ENCODE results near the gene TACC2. TPM values are rescaled to one million over a fixed set of nuclear protein-coding genes. Genes with fewer than 3 reads are reported as not detected.
A peak's percentile ranks its signal among the peaks of the same experiment; 100 is the strongest.

Gene TACC2
- total RNA-seq, 2 experiments from 2014 or later, result not detected

DNA sequence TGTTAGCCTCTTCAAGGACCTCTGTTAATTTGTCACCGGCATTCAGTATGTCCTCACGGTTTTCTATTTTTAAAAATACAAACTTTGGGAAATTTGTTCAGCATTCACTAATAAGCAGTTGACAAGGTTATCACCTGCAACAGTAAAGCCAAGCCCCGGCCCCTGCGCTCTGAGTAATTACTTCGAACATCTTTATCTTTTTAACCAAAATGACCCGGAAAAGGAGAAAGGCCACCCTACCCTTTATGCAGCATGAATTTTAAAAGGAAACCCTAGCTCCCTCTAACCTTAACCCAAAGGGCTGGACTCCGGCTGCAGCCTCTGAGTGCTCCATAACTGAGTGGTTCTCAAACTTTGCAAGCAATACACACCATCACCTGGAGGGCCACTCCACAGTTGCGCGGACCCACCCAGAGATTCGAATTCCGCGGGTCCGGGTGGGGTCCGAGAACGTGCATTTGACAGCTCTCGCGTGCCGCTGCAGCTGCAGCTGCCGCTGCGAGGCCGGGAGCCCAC is 14.9 kb upstream of the TACC2 start:
- no TSS peak for BruUV-seq (replicated peaks)
- Histone ChIP-seq H3K9me3 (ENCODE audit: low read length) (peaks cover 14% of the 10 kb centered on the region), H3K4me1 (ENCODE audit: insufficient read depth, low read length, poor library complexity, severe bottlenecking) (peaks cover 8% of the 10 kb centered on the region), H3K27ac (ENCODE audit: low read depth, low read length, poor library complexity, severe bottlenecking) (peak overlapping the region; percentile 83), H4K20me1 (ENCODE audit: insufficient read depth, low read length) (peaks cover 10% of the 10 kb centered on the region; the same call in 1 of the 2 replicates), H3K4me2 (ENCODE audit: low read length) (peak overlapping the region; percentile 80), H3K79me2 (ENCODE audit: insufficient read depth, low read depth, low read length) (peaks cover 21% of the 10 kb centered on the region), H2AFZ (ENCODE audit: low read length) (peak overlapping the region; percentile 90; the same call in 1 of the 2 replicates), H3K4me3 (ENCODE audit: low read depth, low read length, poor library complexity, severe bottlenecking) (peak overlapping the region; percentile 90), H3K9me2 (ENCODE audit: insufficient read depth, low read length) (no peaks in the 10 kb centered on the region), H3K36me3 (ENCODE audit: insufficient read depth, low read length) (peaks cover 35% of the 10 kb centered on the region)
- DNase-seq (ENCODE audit: low spot score), result no peak
- intact Hi-C loops (cut with micrococcal nuclease; ENCODE audit: unreplicated experiment), result loop anchor here (1.0 kb wide), 1 partner anchor 46 kb away; the partner anchor contains the start of gene ATE1
- TF ChIP-seq, protein P1, sequence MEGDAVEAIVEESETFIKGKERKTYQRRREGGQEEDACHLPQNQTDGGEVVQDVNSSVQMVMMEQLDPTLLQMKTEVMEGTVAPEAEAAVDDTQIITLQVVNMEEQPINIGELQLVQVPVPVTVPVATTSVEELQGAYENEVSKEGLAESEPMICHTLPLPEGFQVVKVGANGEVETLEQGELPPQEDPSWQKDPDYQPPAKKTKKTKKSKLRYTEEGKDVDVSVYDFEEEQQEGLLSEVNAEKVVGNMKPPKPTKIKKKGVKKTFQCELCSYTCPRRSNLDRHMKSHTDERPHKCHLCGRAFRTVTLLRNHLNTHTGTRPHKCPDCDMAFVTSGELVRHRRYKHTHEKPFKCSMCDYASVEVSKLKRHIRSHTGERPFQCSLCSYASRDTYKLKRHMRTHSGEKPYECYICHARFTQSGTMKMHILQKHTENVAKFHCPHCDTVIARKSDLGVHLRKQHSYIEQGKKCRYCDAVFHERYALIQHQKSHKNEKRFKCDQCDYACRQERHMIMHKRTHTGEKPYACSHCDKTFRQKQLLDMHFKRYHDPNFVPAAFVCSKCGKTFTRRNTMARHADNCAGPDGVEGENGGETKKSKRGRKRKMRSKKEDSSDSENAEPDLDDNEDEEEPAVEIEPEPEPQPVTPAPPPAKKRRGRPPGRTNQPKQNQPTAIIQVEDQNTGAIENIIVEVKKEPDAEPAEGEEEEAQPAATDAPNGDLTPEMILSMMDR (conservative IDR thresholded peaks at IDR 0.05; ENCODE audit: low read length), result no peak
- TF ChIP-seq EZH2phosphoT487 (IDR thresholded peaks at IDR 0.05; ENCODE audit: borderline replicate concordance, low read depth, low read length), result no peak
- ChIA-PET CTCF (ENCODE audit: unreplicated experiment) (no interaction called here), POLR2A (no interaction called here)

DNA sequence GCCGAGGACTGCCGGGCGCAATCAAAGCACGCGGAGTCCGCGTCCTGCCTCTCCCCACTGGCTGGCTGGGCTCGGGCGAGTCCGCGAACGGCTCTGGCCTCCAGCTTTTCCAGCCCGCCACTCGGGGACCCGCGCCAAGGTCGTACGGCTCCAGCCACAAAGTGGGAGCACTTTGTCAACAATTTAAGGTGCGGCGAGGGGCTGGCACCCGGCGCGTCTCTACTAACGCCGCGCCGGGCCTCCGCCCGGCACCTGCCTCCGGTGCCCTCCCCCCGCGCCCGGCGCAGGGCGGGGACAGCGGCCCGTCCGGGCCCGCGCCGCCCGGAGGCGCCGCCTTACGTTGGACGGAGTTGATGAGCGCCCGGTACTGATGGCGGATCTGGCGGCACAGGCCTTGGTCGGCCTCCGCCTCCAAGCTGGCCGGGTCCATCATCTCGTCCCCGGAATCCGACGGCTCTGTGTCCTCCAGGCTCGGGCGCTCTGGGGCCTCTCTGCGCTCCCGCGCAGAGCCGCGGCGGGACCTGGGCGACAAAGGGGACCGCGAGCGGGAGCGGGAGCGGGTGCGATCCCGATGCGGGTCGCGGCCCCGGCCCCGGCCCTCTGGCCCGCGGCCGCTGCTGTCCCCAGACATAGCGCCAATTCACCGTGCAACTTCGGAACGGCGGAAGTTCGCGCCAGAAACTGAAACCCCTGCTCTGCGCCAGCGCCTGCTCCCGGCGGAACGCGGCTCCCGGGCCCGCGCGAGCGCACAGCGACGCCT is 14.2 kb upstream of the TACC2 start, which contains the start of gene NSMCE4A:
TSS of gene NSMCE4A (minus strand) at position 683 of the 760 bp plus-strand sequence. CDS start at position 631, 52 bp downstream.
- BruUV-seq (replicated peaks), result no TSS peak
- Histone ChIP-seq H3K4me2 (ENCODE audit: low read length) (peak within 1 kb of the TSS; percentile 80), H3K79me2 (ENCODE audit: insufficient read depth, low read depth, low read length) (peaks cover 21% of the 10 kb centered on the region), H2AFZ (ENCODE audit: low read length) (peak within 1 kb of the TSS; percentile 90), H3K9me2 (ENCODE audit: insufficient read depth, low read length) (no peaks in the 10 kb centered on the region), H3K36me3 (ENCODE audit: insufficient read depth, low read length) (peaks cover 30% of the 10 kb centered on the region), H3K4me1 (ENCODE audit: insufficient read depth, low read length, poor library complexity, severe bottlenecking) (peaks cover 8% of the 10 kb centered on the region), H4K20me1 (ENCODE audit: insufficient read depth, low read length) (peaks cover 10% of the 10 kb centered on the region; the same call in 1 of the 2 replicates), H3K9me3 (ENCODE audit: low read length) (peaks cover 14% of the 10 kb centered on the region), H3K4me3 (ENCODE audit: low read depth, low read length, poor library complexity, severe bottlenecking) (peak within 1 kb of the TSS; percentile 90), H3K27ac (ENCODE audit: low read depth, low read length, poor library complexity, severe bottlenecking) (peak within 1 kb of the TSS; percentile 83)
- CTCF ChIA-PET (ENCODE audit: unreplicated experiment), result no interaction called here
- TF ChIP-seq, protein P1 (conservative IDR thresholded peaks at IDR 0.05; ENCODE audit: low read length), result peak; percentile 78; the same call in 1 of the 2 replicates
- TF ChIP-seq EZH2phosphoT487 (IDR thresholded peaks at IDR 0.05; ENCODE audit: borderline replicate concordance, low read depth, low read length), result no peak
- DNase-seq (ENCODE audit: low spot score), result peak; percentile 88
- POLR2A ChIA-PET, result interaction anchor here (0.6 to 0.9 kb wide), 4 partner anchors 48 to 1171 kb away, joined by 3 to 4 read pairs (median 4); no protein-coding TSS in a partner anchor
- intact Hi-C loops (cut with micrococcal nuclease; ENCODE audit: unreplicated experiment), result loop anchor here (1.0 kb wide), 1 partner anchor 46 kb away; the partner anchor contains the start of gene ATE1

Data from OCI-LY7 (cell line).